Pons (tissue), 1 donor: ENCODE measurements around the gene CCDC78.

Source experiments
- DNase-seq: peaks from one replicate; pipeline ENCODE4 v3.0.0-alpha.2; 2016; ENCODE audit warnings: low spot score

CCDC78 gene

DNA sequence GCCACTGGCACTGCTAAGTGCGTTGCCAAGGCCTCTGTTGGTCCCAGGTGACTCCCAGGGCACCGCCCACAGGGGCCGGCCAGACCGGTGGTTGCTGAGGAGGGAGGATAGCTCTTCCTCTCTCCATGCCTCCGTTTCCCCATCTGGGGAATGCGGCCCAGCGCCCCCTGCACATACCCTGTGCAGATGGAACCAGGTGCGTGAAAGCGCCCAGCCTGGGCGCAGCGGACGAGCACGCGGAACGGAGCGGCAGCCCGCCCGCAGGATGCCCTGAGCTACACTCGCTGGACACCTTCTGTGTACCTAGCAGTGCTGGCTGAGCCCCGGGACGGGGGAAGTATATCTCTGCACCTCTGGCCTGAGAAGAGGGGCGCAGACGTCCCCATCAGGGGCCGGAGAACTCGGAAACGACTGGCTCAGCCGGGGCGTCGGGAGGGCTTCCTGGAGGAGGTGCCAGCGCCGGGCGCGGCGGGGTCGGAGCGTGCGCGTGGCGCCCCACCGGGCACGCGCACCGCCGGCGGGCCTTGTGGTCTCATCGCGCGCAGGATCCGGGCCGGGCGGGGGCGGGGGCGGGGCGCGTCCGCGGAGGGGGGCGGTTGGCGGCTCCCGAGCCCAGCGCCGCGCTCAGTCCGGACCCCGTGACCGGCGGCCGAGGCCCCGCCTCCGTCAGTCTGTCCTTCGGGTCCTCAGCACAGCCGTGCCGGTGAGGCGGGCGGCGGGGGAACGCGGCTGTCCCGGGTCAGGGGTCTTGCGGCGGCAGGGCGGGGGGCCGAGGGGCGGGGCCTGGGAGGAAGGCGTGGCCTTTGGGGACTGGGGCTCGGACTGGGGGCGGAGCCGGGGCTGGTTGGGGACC lies at the start of gene CCDC78, which contains the start of gene HAGHL:
CCDC78 (minus strand) TSS at position 6 of the 853 bp plus-strand sequence. CDS start 76 bp downstream, outside the sequence.
HAGHL (plus strand) TSS at position 669 of the 853 bp plus-strand sequence. CDS start 404 bp downstream, outside the sequence.
- DNase-seq, result peak; percentile 37

GRCh38 chr16:775236-775796 lies 49.1 kb upstream of the CCDC78 start:
- DNase-seq, result no peak

- DNase-seq, result no peak
These were observed 48.1 kb upstream of the CCDC78 start for GRCh38 chr16:774086-775001.

GRCh38 chr16:772959-773358 lies 46.7 kb upstream of the CCDC78 start:
- no peak for DNase-seq

- no peak for DNase-seq
These were observed 44.2 kb upstream of the CCDC78 start for GRCh38 chr16:770411-770810.

- no peak for DNase-seq
These were observed 43.7 kb upstream of the CCDC78 start for GRCh38 chr16:769934-770333.

- DNase-seq, result no peak
These were observed 43.0 kb upstream of the CCDC78 start for GRCh38 chr16:769184-769784.

DNA sequence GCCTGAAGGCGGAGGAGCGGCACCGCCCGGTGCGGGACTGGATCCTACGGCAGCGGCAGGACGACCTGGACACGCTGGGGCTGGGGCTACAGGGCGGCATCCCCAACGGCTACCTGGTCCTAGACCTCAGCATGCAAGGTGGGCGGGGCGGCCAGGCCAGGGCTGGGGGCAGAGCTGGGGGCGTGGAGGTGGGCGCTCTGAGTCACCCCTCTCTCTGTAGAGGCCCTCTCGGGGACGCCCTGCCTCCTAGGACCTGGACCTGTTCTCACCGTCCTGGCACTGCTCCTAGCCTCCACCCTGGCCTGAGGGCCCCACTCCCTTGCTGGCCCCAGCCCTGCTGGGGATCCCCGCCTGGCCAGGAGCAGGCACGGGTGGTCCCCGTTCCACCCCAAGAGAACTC lies 42.2 kb upstream of the CCDC78 start:
- DNase-seq, result no peak

DNA sequence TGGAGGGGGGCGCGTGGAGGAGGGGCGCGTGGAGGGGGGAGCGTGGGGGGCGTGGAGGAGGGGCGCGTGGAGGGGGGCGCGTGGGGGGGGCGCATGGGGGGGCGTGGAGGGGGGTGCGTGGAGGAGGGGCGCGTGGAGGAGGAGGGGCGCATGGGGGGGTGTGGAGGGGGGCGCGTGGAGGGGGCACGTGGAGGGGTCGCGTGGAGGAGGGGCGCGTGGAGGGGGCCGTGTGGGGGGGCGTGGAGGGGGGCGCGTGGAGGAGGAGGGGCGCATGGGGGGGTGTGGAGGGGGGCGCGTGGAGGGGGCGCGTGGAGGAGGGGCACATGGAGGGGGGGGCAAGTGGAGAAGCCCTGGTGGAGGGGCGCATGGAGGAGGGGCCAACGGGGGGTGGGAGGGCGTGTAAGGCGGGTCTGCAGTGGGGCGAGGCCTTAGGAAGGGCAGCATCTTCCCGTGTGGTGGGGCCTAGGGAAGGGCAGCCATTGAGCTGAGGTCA lies 41.5 kb upstream of the CCDC78 start:
- no peak for DNase-seq

GRCh38 chr16:766820-767640 lies 40.8 kb upstream of the CCDC78 start:
- DNase-seq, result no peak

GRCh38 chr16:766008-766819 lies 40.0 kb upstream of the CCDC78 start:
- DNase-seq, result no peak

DNA sequence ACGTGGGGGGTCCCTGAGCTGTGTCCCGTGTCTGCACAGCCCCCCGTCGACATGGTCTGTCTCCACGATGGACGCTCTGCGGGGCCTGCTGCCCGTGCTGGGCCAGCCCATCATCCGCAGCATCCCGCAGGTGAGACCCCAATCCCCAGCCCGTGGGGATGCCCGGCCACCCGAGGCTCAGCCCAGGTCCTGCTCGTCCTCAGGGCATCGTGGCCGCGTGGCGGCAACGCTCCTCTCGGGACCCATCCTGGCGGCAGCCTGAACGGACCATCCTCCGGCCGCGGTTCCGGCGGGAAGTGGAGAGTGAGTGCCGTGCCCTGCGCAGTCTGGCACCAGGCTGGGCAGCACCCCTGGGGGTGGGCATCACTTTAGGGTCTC lies 39.2 kb upstream of the CCDC78 start:
- DNase-seq, result no peak

GRCh38 chr16:764848-765487 lies 38.7 kb upstream of the CCDC78 start:
- no peak for DNase-seq

GRCh38 chr16:764184-764750 lies 38.0 kb upstream of the CCDC78 start:
- no peak for DNase-seq

- DNase-seq, result no peak
These were observed 37.3 kb upstream of the CCDC78 start for GRCh38 chr16:763369-764183.

GRCh38 chr16:762595-763268 lies 36.5 kb upstream of the CCDC78 start:
- no peak for DNase-seq

GRCh38 chr16:761625-762513 lies 35.6 kb upstream of the CCDC78 start:
- no peak for DNase-seq
